CD1c-positive myeloid dendritic cell (primary cell): ENCODE results near the gene PCDHAC2.

Source experiments
- DNase-seq: peaks from one replicate; pipeline ENCODE4 v3.0.0-alpha.2; 2016; ENCODE audit errors: extremely low spot score

The PCDHAC2 gene

DNA sequence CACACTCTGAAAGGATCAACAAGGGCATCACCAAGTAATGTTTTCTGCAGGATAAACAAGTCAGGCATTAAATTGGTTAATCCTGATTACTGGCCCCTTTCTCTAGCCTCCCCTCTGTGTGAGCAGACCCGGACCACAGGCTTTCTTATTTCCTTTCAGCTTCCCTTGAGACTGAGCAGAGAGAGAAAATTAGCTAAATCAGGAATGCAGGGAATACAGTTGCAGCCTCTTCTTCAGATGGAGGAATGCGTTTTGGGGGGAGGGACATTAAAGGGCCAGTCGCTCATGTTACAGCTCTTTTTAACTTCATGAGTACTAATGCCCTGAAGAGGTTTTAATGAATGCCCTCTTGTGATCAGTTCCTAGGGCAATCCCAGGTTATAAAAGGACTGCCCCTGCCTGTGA lies 19.8 kb downstream of the PCDHAC2 start:
- DNase-seq, result no peak

DNA sequence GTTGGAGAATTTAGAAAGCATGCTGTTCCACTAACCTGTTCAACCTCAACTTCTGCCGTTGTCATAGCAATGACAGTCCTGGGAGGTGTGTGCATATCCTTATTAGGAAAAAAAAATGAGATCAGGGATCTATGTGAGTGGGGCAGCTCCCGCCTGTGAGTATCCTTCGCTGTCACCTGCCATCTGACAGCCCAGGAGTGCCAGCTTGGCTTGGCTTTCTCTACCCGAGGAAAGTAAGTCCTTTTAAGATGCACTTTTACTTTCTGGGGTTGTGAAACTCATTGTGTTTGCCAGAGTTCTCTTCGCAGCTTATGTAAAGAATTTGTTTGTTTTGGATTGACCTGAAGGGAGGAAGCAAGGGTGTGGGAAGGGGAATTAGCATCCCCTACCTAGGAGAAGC lies 21.8 kb downstream of the PCDHAC2 start:
- DNase-seq, result no peak

DNA sequence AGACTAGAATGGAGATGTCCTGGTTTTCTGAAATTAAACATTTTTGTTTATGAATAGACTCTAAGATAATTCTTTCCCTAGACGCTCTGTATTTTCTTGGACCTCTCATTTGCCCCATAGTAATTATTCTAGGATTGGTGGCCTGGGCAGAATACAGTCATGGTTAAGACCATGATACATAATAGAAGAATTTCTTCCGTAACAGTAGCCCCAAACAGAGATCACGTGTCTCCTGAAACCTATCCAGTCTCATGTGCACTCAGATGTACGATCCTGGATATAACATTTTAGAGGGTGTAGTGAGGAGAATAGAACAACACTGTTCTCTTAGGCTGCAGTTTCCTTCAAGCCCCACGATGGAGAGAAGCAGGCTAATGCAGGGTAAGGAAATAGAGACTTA lies 22.3 kb downstream of the PCDHAC2 start:
- DNase-seq, result no peak

DNA sequence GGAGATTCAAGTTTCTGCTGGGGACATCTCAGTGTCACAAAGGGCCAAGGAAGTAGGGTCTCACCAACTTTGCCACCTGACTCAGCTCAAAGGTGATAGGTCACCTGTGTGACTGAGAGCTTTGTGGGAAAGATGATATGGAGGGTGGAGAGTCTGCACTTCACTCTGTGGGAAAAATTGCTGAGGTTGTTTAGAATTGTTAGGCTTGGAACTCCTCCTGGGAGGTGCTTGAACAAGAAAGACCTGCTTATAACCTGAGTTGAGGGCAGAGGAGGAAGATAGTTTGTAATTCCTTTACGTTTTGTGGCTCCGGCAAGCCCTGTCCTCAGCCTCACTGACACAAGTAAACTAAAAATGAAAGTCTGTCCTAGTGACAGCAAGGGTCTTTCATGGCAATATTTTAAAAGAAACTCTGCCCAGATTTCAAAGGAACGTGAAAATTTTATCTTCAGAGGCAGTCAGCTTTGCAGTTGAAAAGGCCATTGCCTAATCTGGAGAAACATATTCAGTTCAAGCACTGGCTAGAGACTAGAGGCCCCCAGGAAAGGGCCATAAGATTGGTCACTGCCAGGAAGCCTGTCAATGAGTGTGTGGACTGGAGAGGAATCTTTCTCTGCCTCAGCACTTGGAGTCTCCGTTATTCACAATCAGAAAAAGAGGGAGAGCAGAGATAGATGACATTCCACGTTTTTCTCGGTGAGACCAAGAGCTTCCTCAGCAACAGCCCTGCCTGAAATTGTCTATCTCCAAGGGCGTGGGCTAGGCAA lies 23.2 kb downstream of the PCDHAC2 start:
- no peak for DNase-seq

DNA sequence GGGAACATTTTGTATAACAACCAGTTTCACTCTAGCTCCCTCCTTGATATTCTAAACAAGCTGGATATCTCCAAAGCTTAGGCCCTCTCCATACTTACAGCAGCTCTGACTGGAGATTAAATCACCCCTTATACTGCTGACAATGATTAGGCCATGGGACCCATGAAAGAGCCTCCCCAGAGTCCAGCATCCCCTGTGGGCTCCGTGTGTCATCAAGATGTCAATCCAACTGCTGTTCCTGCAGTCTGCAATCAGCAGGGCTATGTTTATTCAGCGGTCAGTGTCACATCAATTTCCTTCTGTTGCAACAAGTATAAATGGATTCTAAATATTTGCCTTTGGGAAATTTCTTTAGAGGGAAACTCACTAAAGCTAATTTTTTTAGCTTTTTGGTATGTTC lies 26.6 kb downstream of the PCDHAC2 start:
- DNase-seq, result no peak

DNA sequence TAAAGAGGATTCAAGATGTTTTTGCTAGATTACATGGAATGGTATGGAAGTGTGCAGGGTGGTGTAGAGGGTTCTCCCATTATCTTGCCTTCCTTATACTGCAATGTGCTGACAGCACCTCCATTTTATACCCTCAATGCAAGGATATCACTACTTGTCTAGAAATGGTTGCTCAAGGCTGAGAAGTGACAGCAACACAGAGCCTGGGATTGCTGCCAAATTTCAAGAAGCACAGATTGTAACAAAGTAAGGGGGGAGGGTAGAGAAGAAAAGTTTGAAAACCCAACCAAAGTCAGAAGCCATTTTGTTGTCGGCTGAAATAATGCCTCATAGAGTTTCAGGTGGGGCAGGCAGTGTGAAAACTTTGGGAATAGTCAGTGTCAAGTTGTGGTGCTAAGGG lies 29.8 kb downstream of the PCDHAC2 start:
- DNase-seq, result no peak

GRCh38 chr5:140998921-140999410 lies 32.7 kb downstream of the PCDHAC2 start:
- no peak for DNase-seq

DNA sequence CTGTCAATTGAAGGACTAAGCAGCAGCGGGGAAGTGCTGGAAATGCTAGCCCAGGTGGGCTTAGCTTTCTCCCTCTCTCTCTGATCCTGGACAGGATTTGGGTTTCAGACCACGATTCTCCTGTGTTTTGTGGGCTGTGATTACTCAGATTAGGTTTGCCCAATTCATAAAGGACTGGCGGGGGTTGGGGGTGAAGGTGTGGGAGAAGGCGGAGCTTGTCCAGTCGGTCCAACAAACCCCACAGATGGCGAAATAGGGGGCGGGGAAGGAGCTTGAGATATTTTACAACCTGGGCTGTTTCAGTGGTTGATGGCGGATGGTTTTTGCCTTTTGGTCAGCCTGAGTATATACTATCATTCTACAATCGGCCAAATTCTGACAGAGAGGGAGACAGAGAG lies 35.2 kb downstream of the PCDHAC2 start:
- DNase-seq, result no peak

- no peak for DNase-seq
These were observed 35.7 kb downstream of the PCDHAC2 start for GRCh38 chr5:141001844-141002604.

GRCh38 chr5:141002605-141002965 lies 36.3 kb downstream of the PCDHAC2 start:
- DNase-seq, result no peak

DNA sequence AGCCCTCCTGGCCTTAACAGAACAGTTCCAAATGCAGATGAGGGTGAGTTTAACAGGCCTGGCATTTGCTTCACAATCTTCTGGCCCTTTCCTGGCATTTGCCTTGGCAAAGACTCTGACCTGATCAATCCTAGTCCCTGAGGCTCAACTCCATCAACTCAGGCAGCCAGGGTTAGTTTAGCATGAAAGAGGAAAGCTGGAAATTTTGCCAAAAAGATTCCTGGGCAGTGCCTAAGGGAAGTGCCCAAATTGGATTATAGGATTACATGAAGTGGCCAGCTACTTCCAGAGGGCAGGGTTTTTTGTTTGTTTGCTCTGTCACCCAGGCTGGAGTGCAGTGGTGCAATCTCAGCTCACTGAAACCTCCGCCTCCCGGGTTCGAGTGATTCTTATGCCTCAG lies 36.8 kb downstream of the PCDHAC2 start:
- DNase-seq, result no peak

DNA sequence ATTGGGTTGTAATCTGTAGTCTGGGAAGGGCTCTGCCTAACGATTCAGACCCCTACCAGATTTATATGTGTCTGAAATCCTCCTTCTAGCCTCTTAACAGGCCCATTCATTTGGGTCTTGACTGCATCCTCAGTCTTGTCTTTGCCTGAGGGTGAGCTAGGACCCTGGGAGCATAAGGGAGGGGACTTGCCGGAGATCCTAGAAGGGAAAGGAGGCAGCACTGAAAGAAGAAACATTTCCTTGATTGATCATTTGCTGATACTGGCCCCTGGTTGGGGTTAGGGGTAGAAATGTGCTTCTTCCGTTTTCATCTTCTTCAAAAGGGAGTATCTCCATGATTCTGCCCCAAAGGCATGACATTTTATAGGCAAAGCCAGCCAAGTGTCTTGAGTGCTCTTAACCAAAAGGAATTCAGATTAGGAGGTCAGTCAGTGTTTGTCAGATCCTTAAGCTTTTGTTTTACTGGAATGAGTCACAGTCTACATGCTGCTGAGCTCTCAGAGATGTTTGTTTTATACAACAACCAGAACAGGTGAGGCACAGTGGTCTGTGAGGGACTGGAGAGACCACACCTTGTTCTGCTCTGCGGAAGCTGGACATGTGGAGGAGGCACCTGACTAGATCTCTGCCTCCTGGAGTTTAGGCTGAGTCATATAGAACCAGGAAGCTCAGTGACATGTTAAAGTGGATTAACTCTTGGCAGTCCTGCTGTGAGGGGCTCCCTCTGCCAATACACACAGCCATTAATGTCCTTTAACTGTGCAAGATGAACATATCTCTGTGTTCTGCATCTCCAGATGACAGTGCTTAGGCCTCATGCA lies 37.7 kb downstream of the PCDHAC2 start:
- no peak for DNase-seq

GRCh38 chr5:141007791-141008190 lies 41.5 kb downstream of the PCDHAC2 start:
- no peak for DNase-seq

DNA sequence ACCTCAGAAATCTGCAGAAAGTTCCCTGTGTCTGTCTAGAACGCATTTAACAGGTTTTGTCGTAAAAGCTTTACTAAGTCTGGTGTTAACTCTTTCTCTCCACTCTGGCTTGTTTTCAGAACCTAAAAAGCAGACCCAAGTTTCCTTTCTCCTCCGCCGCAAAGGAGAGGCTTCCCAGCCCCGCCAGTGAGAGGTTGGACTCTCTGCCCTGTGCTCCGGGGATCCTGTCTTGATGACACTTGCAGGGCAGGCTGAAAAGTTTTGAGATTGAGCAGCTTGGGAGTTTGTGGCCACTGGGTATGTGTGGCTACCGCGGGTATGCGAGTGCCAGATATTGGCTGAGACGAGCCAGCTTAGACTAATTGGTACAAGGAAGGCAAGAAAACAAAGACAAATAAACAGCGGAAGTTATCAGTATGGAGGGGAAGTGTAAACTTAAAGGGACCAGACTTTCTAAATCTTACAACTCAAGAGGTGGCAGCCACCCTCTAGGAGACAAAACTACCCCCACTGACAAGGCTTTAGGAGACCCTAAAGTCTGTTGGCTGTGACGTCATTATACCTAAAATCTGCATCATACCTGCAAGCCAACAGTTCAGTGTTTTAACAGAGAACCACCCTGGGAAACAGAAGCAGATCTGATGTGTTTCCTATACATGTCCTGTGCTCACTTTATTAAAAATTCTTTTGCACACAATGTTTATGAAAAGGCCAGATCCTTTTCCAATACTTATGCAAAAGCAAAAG lies 43.9 kb downstream of the PCDHAC2 start:
- DNase-seq, result no peak

DNA sequence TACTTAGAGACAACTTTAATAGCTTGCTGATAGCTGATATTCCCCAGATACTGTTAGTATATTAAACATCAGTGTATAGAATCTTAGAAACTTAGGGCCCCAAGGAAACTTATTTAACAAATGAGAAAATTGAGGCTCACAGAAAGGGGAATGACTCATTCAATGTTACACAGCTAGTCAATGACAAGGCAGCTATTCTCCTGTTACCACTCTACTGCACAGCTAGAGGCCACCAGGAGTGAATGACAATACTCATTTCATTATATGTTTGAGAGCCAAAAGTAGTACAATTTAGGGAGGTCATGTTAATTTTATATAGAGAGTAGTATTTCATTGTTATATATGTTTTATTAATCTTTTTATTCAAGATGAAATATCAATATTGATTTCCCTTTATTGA lies 51.7 kb downstream of the PCDHAC2 start:
- DNase-seq, result no peak
